Activated naive CD4-positive, alpha-beta T cell treated with anti-CD3 and anti-CD28 coated beads for 36 hours (primary cell): ENCODE data around the gene DIO3. TPM values are rescaled to one million over a fixed set of nuclear protein-coding genes. Genes with fewer than 3 reads are reported as not detected.
"Not testable (repeated sequence)": the region's sequence is repeated elsewhere in the genome, so short reads cannot be mapped to it uniquely, and the experiment has no call there.

Source experiments
- CTCF ChIA-PET: fragments of 350-600 bp; sonication (Branson Sonifier 250); formaldehyde crosslinking; loops from one replicate; lab custom pipeline; 2021; ENCODE audit warnings: antibody characterized with exemption; lab: Charles Lee
- DNase-seq: peaks from one replicate; pipeline ENCODE4 v3.0.0-alpha.2; 2020
- H3K27ac Mint-ChIP-seq: one replicate; pipeline ENCODE4 v1.8.0; 2021; ENCODE audit warnings: mild to moderate bottlenecking, mixed read lengths
- H3K27me3 Mint-ChIP-seq: one replicate; pipeline ENCODE4 v1.8.0; 2021; ENCODE audit warnings: low read depth, mixed read lengths
- H3K36me3 Mint-ChIP-seq: one replicate; pipeline ENCODE4 v1.8.0; 2021; ENCODE audit warnings: low read depth, mixed read lengths
- H3K4me1 Mint-ChIP-seq: one replicate; pipeline ENCODE4 v1.8.0; 2021; ENCODE audit warnings: low read depth, mixed read lengths
- H3K4me3 Mint-ChIP-seq: one replicate; pipeline ENCODE4 v1.8.0; 2021; ENCODE audit warnings: mild to moderate bottlenecking, moderate library complexity, mixed read lengths
- H3K9me3 Mint-ChIP-seq: one replicate; pipeline ENCODE4 v1.8.0; 2021; ENCODE audit warnings: mixed read lengths
- intact Hi-C: fragments of 100-400 bp; cut with micrococcal nuclease; formaldehyde crosslinking; loops from one replicate; pipeline ENCODE4 v1.15.1; 2023
- total RNA-seq, 2 experiments: library from RNA; stranded (reverse); gene quantifications; one replicate each; pipeline ENCODE4 v1.2.3, GENCODE V29; 2021

The DIO3 gene
- total RNA-seq, 2 experiments from 2014 or later = not detected

DNA sequence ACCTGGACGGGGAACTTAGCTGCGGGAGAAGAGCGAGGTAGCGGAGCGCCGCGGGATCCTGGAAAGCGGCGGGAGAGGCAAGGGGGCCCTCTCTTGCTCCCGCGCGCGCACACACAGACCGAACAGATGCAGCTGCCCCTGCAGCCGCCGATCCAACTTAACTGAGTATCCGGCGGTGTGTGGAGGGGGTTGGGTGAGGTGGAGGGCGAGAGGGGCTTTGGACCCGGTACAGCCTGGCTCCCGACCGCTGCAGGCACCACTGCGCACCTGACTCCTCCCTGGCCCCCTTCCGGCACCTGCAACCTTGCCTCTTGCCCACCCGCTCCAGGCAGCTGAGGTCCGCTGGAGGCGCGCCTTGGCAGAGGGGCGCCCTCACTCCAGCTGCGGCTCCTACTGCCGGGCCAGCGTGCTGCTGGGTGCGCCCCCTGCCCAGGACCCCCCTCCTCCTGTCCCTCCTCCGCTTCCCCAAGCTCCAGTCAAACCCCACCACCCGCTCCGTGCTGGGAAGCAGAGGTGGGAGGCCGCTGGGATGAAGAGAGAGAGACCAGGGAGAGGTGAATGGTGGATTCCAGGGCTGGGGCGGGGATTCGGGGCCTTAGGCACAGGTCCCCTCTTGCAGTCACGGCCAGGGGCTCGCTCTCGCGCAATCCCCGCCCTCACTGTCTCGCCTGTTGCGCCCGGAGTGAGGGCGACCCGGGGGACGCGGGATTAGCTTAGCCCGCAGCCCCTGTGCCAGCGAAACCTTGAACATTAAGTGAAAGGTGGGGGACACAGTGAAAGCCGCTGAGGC is 2.6 kb downstream of the DIO3 start:
- peaks cover 12% of the 10 kb centered on the region for H3K4me1 Mint-ChIP-seq
- intact Hi-C loops = no loop called here
- peaks cover 59% of the 10 kb centered on the region for H3K27me3 Mint-ChIP-seq
- no peak overlapping the region for H3K4me3 Mint-ChIP-seq
- peaks cover 3% of the 10 kb centered on the region for H3K36me3 Mint-ChIP-seq
- CTCF ChIA-PET = no interaction called here
- DNase-seq = no peak
- no peak overlapping the region for H3K27ac Mint-ChIP-seq
- H3K9me3 Mint-ChIP-seq = peaks cover 4% of the 10 kb centered on the region

DNA sequence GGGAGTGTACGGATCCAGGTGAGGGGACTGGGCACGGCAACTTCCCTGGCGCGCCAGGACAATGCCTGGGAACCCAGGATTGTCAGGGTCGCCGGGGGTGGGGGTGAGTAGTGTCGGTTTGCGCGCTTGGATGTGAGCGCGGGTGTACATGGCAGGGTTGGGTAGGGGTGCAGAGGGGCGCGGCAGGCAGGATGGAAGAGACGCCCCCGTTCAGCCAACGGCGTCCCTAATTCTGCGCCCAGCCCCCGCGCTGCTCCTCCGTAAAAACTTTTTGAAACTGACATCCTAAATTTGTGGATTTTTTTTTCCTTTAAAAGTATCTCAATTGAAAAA is 3.1 kb downstream of the DIO3 start:
- peaks cover 12% of the 10 kb centered on the region for H3K4me1 Mint-ChIP-seq
- H3K27me3 Mint-ChIP-seq = peaks cover 61% of the 10 kb centered on the region
- DNase-seq = no peak
- H3K27ac Mint-ChIP-seq = no peak overlapping the region
- intact Hi-C loops = no loop called here
- CTCF ChIA-PET = no interaction called here
- no peak overlapping the region for H3K4me3 Mint-ChIP-seq
- peaks cover 4% of the 10 kb centered on the region for H3K9me3 Mint-ChIP-seq
- H3K36me3 Mint-ChIP-seq = peaks cover 3% of the 10 kb centered on the region

DNA sequence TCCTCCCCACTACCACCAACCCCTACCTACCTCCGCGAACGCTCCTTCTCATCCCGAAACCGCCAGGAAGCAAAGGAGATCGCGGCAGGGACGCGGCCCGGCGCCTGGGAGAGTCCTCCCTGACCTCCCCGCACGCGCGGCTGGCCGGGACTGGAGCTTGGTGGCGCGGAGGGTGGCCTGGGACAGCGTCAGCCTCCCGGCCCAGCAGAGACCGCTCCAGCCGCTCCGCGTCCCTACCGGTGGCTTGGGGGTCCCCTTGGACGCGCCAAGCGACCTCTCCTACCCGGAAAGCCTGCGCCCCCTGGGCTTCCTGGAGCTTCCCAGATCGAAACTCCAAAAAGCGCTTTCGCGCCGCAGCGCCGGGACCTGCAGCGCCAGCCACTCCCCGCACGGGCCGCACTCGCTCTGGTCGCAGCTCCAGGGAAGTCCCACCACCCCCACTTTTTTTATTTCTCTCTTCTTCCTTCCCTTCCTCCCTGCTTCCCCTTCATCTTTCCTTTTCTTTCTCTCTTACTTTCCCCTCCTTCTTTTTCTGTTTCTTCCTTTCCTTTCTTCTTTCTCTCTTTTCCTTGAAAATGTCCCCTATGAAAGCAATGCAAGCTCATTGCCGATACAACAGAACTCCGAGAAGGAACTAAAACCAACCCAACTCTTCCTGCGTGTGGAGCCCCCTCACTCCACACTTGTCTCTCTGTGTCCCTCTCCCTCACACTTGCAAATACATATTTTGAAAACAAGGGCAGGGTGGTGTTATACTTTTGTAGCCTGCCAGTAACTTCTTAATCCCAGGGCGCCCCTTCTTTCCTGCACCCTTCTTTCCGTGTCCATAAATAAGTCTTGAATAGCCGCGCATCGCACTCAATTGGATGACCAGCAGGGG is 3.8 kb downstream of the DIO3 start:
- CTCF ChIA-PET = no interaction called here
- peaks cover 12% of the 10 kb centered on the region for H3K4me1 Mint-ChIP-seq
- peaks cover 61% of the 10 kb centered on the region for H3K27me3 Mint-ChIP-seq
- no peak overlapping the region for H3K4me3 Mint-ChIP-seq
- H3K36me3 Mint-ChIP-seq = peaks cover 3% of the 10 kb centered on the region
- no peak overlapping the region for H3K27ac Mint-ChIP-seq
- no peak for DNase-seq
- intact Hi-C loops = no loop called here
- peaks cover 4% of the 10 kb centered on the region for H3K9me3 Mint-ChIP-seq

DNA sequence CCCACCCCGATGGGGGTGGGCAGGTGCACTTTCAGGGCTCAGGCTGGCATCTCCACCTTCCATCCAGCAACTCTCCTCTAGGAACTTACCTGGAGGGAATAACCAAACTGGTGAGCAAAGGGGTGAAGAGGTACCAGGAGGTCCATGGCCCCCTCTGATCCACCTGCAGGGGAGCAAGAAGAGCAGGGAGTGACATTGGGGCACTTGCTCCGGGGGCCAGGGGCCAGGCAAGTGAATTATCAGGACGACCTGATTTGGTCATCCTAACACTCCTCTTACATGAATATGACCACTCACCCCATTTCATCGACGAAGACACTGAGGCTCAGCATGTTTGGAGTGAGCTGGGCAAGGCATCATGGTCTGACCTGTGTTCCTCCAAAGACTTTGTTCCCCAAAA is 6.0 kb downstream of the DIO3 start:
- intact Hi-C loops = no loop called here
- Mint-ChIP-seq H3K9me3 (peaks cover 2% of the 10 kb centered on the region), H3K27ac (no peak overlapping the region), H3K4me3 (no peak overlapping the region), H3K27me3 (peaks cover 51% of the 10 kb centered on the region), H3K36me3 (no peaks in the 10 kb centered on the region), H3K4me1 (peaks cover 8% of the 10 kb centered on the region)
- CTCF ChIA-PET = no interaction called here
- DNase-seq = no peak

DNA sequence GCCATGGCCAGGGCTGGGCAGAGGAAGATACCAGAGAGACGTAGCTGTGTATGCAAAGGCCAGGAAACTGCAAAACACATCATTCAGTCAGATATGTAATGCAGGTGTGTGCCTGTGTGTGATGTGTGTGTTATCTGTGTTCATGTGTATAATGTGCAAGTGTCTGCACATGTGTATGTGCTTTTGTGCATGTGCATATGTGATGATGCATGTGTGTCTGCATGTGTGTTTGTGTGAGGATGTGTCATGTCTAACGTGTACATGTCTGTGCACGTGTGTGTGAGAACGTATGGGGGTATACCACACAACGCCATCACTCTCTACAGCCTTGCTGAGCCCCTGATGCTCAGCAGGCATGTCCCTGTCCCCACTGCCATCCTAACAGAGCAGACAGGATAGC is 9.7 kb downstream of the DIO3 start:
- Mint-ChIP-seq H3K36me3 (no peaks in the 10 kb centered on the region), H3K27me3 (peaks cover 21% of the 10 kb centered on the region), H3K27ac (no peak overlapping the region), H3K4me1 (no peaks in the 10 kb centered on the region), H3K4me3 (no peak overlapping the region), H3K9me3 (no peaks in the 10 kb centered on the region)
- intact Hi-C loops = no loop called here
- DNase-seq = no peak
- CTCF ChIA-PET = interaction anchor here (1.1 kb wide), 1 partner anchor 58 kb away, joined by 4 read pairs; no protein-coding TSS in a partner anchor

DNA sequence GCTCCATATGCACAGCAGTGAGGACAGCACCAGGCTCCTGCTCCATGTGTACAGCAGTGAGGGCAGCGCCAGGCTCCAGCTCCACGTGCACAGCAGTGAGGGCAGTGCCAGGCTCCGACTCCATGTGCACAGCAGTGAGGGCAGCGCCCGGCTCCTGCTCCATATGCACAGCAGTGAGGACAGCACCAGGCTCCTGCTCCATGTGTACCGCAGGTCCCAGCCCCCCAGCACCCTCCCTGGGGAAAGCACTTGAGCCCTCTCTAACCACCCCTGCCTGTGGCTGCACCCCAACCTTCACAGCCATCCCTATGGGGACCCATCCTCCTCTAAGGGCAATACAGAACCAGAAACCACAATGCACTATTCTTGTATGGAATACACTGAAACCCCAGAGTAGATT is 11.2 kb downstream of the DIO3 start:
- CTCF ChIA-PET = not testable (repeated sequence)

DNA sequence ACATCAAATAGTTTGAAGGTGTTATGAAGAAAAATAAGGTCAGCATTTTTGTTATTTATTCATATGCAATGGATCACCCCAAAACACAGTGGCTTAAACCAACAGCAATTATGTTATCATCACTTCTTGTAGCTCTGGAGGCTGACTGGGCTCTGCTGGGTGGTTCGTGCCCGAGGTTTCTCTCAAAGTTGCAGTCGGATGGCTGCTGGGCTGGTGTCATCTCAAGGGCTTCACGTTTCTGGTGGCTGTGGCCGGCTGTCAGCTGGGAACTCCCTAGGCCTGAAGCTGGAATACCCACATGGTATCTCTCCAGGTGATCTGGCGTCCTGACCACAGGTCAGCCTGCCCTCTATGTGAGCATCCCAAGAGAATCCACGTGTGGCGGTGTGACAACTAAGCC is 12.0 kb downstream of the DIO3 start:
- Mint-ChIP-seq H3K27ac (no peak overlapping the region), H3K4me1 (no peaks in the 10 kb centered on the region), H3K27me3 (peaks cover 4% of the 10 kb centered on the region), H3K9me3 (no peaks in the 10 kb centered on the region), H3K4me3 (no peak overlapping the region), H3K36me3 (no peaks in the 10 kb centered on the region)
- intact Hi-C loops = no loop called here
- no peak for DNase-seq
- CTCF ChIA-PET = no interaction called here

More for the DNA sequence above, 11.2 kb downstream of the DIO3 start:
- H3K27me3 Mint-ChIP-seq, intact Hi-C loops, DNase-seq, H3K36me3 Mint-ChIP-seq, H3K27ac Mint-ChIP-seq, H3K9me3 Mint-ChIP-seq, H3K4me1 Mint-ChIP-seq, H3K4me3 Mint-ChIP-seq: not testable (repeated sequence)

DNA sequence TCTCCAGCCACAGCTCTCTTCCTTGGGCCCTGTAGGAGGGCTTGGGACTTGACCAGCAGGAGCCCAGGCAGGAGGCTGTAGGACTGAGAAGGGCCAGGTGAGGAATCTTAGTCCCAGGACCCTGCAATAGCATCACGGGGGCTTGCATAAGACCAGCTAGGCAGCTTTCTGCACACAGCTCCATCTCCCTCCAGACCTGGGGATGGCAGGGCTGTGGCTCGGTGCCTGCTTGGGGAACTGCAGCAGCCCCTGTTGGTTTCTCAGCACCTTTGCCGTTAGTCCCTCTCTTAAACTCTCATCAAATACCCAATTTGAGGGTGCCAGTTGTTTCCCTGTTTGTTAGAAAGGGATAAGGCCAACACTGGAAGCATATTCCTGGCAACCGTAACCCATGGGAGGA is 14.3 kb downstream of the DIO3 start:
- Mint-ChIP-seq H3K27ac (no peak overlapping the region), H3K9me3 (no peaks in the 10 kb centered on the region), H3K4me1 (no peaks in the 10 kb centered on the region), H3K4me3 (no peak overlapping the region), H3K27me3 (no peaks in the 10 kb centered on the region), H3K36me3 (no peaks in the 10 kb centered on the region)
- intact Hi-C loops = no loop called here
- CTCF ChIA-PET = no interaction called here
- no peak for DNase-seq

DNA sequence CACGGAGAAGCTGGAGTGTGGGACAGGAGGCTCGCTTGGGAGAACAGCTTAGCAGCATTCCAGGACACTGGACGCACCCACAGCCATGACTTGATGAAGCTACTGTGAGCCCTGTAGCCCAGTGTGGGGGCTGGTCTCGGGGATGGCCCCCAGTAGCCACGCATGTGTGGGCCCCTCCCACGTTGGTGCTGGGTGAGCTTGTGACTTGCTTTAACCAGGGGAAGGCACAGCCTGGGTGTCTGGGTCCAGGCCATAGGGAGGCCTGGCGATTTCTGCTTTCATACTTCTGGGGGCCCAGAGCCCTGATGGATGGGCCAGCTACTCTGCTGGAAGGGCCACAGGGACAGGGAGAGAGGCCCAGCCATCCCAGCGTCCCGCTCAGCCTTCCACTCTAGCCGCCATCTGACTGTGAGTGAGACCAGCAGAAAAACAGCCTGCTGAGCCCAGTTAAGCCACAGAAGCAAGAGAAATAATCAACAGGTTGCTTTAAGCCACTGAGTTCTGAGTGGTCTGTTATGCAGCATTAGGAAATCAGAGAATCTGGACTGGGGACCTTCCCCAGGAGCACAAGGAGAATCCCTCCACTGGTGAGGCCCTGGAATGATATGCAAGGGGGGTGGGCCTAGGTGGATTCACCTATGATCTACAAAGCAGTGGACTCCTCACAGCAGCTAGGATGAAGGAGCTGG is 16.1 kb downstream of the DIO3 start:
- intact Hi-C loops = no loop called here
- no peaks in the 10 kb centered on the region for H3K36me3 Mint-ChIP-seq
- no peak overlapping the region for H3K4me3 Mint-ChIP-seq
- H3K4me1 Mint-ChIP-seq = no peaks in the 10 kb centered on the region
- H3K27ac Mint-ChIP-seq = no peak overlapping the region
- DNase-seq = no peak
- CTCF ChIA-PET = no interaction called here
- H3K9me3 Mint-ChIP-seq = no peaks in the 10 kb centered on the region
- no peaks in the 10 kb centered on the region for H3K27me3 Mint-ChIP-seq

DNA sequence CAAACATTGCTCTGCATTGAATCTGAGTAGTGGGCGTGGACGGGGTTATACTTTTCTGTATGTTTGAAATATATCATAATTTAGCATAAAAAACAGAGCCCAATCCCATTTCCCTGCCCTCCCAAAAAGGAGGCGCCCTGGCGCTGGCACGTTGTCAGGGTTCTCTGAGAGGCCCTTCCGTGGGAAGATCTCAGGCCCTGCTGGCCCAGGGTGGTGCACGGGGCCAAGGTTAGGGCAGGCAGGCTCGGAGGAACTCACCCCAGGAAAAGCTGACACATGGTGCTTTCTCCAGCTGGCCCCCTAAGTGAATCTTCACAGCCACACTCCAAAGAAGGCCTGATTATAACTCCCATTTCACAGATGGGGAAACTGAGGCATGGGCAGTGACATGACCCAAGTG is 17.2 kb downstream of the DIO3 start:
- H3K27ac Mint-ChIP-seq = no peak overlapping the region
- no peaks in the 10 kb centered on the region for H3K36me3 Mint-ChIP-seq
- CTCF ChIA-PET = no interaction called here
- no peak for DNase-seq
- no peaks in the 10 kb centered on the region for H3K4me1 Mint-ChIP-seq
- intact Hi-C loops = no loop called here
- no peaks in the 10 kb centered on the region for H3K27me3 Mint-ChIP-seq
- H3K9me3 Mint-ChIP-seq = no peaks in the 10 kb centered on the region
- H3K4me3 Mint-ChIP-seq = no peak overlapping the region

DNA sequence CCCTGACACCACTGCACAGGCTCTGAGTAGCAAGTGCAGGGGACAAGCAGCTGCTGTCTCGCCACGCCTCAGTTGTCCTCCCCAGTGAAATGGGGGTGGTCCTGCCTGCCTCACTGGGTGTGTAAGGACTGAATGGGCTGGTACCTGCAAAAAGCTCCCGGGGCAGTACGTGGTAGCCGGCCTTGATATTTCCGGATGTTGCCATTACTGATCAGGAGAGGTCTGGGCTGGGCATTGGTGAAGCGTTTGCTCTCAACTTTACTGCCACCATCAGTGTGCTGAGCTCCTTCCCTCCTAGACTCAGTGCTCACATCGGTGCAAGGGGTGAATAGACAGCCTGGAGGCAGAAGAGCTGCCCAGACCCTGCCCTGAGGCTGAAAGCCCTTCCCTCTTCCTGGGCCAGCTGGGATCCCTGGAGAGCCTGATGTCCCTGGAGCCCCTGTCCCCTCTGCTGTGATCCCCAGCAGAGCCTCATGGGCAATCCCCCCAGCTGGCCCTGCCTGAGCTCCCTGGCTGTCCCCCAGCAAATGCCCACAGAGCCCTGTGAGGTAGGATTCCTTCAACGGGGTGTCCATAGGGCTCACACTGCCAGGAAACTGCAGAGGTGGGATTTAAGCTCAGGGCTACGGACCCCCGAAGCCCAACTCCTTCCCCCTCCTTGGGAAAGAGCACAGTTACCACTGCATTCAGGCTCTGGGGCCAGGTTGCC is 18.2 kb downstream of the DIO3 start:
- Mint-ChIP-seq H3K4me3 (no peak overlapping the region), H3K9me3 (no peaks in the 10 kb centered on the region), H3K36me3 (no peaks in the 10 kb centered on the region), H3K4me1 (no peaks in the 10 kb centered on the region), H3K27ac (no peak overlapping the region), H3K27me3 (no peaks in the 10 kb centered on the region)
- intact Hi-C loops = no loop called here
- CTCF ChIA-PET = no interaction called here
- no peak for DNase-seq

DNA sequence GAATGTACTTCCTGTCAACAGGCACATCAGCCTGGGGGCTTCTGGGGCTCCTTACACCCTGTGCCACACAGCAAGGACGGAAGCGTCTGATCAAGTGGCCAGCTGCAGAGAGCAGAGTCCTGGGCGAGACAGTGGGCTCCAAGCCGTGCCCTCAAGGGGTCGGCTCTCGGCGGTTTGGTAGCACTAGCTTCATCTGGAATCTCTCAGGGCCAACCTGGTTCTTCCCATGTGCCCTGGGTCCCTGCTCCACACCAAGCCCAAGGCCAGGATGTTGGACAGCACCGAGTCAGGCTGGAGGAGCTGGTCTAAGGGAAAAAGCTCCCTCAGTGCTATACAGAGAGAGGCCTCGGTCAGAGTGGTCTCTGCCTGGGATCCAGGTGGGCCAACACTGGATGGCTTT is 20.5 kb downstream of the DIO3 start:
- no peaks in the 10 kb centered on the region for H3K9me3 Mint-ChIP-seq
- intact Hi-C loops = no loop called here
- H3K27ac Mint-ChIP-seq = no peak overlapping the region
- DNase-seq = no peak
- CTCF ChIA-PET = no interaction called here
- H3K27me3 Mint-ChIP-seq = no peaks in the 10 kb centered on the region
- H3K4me3 Mint-ChIP-seq = no peak overlapping the region
- H3K36me3 Mint-ChIP-seq = no peaks in the 10 kb centered on the region
- no peaks in the 10 kb centered on the region for H3K4me1 Mint-ChIP-seq
